ENCODE results near the gene GRAP. TPM values are rescaled to one million over a fixed set of nuclear protein-coding genes. Genes with fewer than 3 reads are reported as not detected.
"Not testable (repeated sequence)": the region's sequence is repeated elsewhere in the genome, so short reads cannot be mapped to it uniquely, and the experiment has no call there.

The GRAP gene
- total RNA-seq, 2 donors from 2014 or later, result 2.5 to 5.6 TPM

GRCh38 chr17:19062009-19062717, 15.4 kb upstream of the GRAP start:
- H3K9me3 ChIP-seq, H3K27me3 ChIP-seq, H3K4me1 ChIP-seq, H3K36me3 ChIP-seq: not testable (repeated sequence)
- DNase-seq (ENCODE audit: low spot score), result peak; percentile 85
- Histone ChIP-seq H3K4me3 (peak overlapping the region in 1 of 2 donors; percentile 29), H3K27ac (peak overlapping the region; percentile 29 to 71)

GRCh38 chr17:19055447-19055846, 8.7 kb upstream of the GRAP start:
- H3K9me3 ChIP-seq; H3K4me3 ChIP-seq; H3K27ac ChIP-seq; H3K36me3 ChIP-seq; H3K4me1 ChIP-seq; H3K27me3 ChIP-seq; DNase-seq (ENCODE audit: low spot score): not testable (repeated sequence)

- H3K4me1 ChIP-seq; DNase-seq (ENCODE audit: low spot score); H3K36me3 ChIP-seq; H3K27me3 ChIP-seq; H3K4me3 ChIP-seq; H3K27ac ChIP-seq; H3K9me3 ChIP-seq: not testable (repeated sequence)
These were observed 2.1 kb upstream of the GRAP start for GRCh38 chr17:19048826-19049225.

- H3K27me3 ChIP-seq, H3K4me3 ChIP-seq, H3K27ac ChIP-seq, H3K36me3 ChIP-seq, H3K4me1 ChIP-seq, H3K9me3 ChIP-seq: not testable (repeated sequence)
- peak; percentile 40 for DNase-seq (ENCODE audit: low spot score)
These were observed 753 bp upstream of the GRAP start for GRCh38 chr17:19047510-19047909.

- DNase-seq (ENCODE audit: low spot score); H3K27ac ChIP-seq; H3K36me3 ChIP-seq; H3K9me3 ChIP-seq; H3K27me3 ChIP-seq; H3K4me3 ChIP-seq; H3K4me1 ChIP-seq: not testable (repeated sequence)
These were observed 2.1 kb downstream of the GRAP start for GRCh38 chr17:19044643-19045042.

GRCh38 chr17:19043032-19043431, 3.7 kb downstream of the GRAP start:
- not testable (repeated sequence) for H3K9me3 ChIP-seq, H3K36me3 ChIP-seq

GRCh38 chr17:19042369-19042768, 4.4 kb downstream of the GRAP start:
- not testable (repeated sequence) for H3K36me3 ChIP-seq; H3K4me3 ChIP-seq; H3K9me3 ChIP-seq; H3K4me1 ChIP-seq; H3K27ac ChIP-seq; H3K27me3 ChIP-seq; DNase-seq (ENCODE audit: low spot score)

More at GRCh38 chr17:19043032-19043431, 3.7 kb downstream of the GRAP start:
- not testable (repeated sequence) for H3K4me1 ChIP-seq; H3K27me3 ChIP-seq; H3K27ac ChIP-seq; DNase-seq (ENCODE audit: low spot score); H3K4me3 ChIP-seq

GRCh38 chr17:19041871-19042270, 4.9 kb downstream of the GRAP start:
- H3K36me3 ChIP-seq; H3K4me1 ChIP-seq; H3K27ac ChIP-seq; H3K27me3 ChIP-seq; H3K4me3 ChIP-seq; DNase-seq (ENCODE audit: low spot score); H3K9me3 ChIP-seq: not testable (repeated sequence)

GRCh38 chr17:19040350-19040749, 6.4 kb downstream of the GRAP start:
- H3K27ac ChIP-seq; H3K4me3 ChIP-seq; H3K9me3 ChIP-seq; H3K36me3 ChIP-seq; H3K27me3 ChIP-seq; H3K4me1 ChIP-seq; DNase-seq (ENCODE audit: low spot score): not testable (repeated sequence)

GRCh38 chr17:19038730-19039129, 8.0 kb downstream of the GRAP start:
- not testable (repeated sequence) for H3K9me3 ChIP-seq; H3K4me1 ChIP-seq; H3K36me3 ChIP-seq; H3K27me3 ChIP-seq; H3K4me3 ChIP-seq; DNase-seq (ENCODE audit: low spot score); H3K27ac ChIP-seq

GRCh38 chr17:19038007-19038406, 8.8 kb downstream of the GRAP start:
- not testable (repeated sequence) for H3K9me3 ChIP-seq; DNase-seq (ENCODE audit: low spot score); H3K27me3 ChIP-seq; H3K27ac ChIP-seq; H3K4me3 ChIP-seq; H3K36me3 ChIP-seq; H3K4me1 ChIP-seq

- not testable (repeated sequence) for H3K4me3 ChIP-seq, H3K4me1 ChIP-seq
These were observed 9.2 kb downstream of the GRAP start for GRCh38 chr17:19037547-19037946.

GRCh38 chr17:19036186-19036585, 10.6 kb downstream of the GRAP start:
- H3K4me1 ChIP-seq, result not testable (repeated sequence)

More at GRCh38 chr17:19037547-19037946, 9.2 kb downstream of the GRAP start:
- not testable (repeated sequence) for H3K36me3 ChIP-seq; H3K27ac ChIP-seq; DNase-seq (ENCODE audit: low spot score); H3K9me3 ChIP-seq; H3K27me3 ChIP-seq

GRCh38 chr17:19032377-19032988, 14.3 kb downstream of the GRAP start:
- not testable (repeated sequence) for H3K27me3 ChIP-seq; H3K36me3 ChIP-seq; H3K4me3 ChIP-seq; DNase-seq (ENCODE audit: low spot score); H3K4me1 ChIP-seq; H3K9me3 ChIP-seq
- peak overlapping the region in 1 of 2 donors; percentile 48 for H3K27ac ChIP-seq

More at GRCh38 chr17:19036186-19036585, 10.6 kb downstream of the GRAP start:
- not testable (repeated sequence) for DNase-seq (ENCODE audit: low spot score); H3K9me3 ChIP-seq; H3K4me3 ChIP-seq; H3K27ac ChIP-seq; H3K27me3 ChIP-seq; H3K36me3 ChIP-seq

Measured in right atrium auricular region (tissue), 2 donors.